HCT116 (cell line): ENCODE data around the gene OTULINL. TPM values are rescaled to one million over a fixed set of nuclear protein-coding genes. Genes with fewer than 3 reads are reported as not detected.

Experiments
- ATAC-seq: fragments of 200-7000 bp; cut with Tn5 transposase; 2 replicates; pipeline ENCODE4 v1.9.1; 2020; ENCODE audit warnings: mild to moderate bottlenecking, moderate library complexity
- BruUV-seq: library from RNA; stranded (reverse); fragments of 400-500 nt; replicated peaks from 2 replicates; lab custom pipeline; 2021; lab: Mats Ljungman, UMichigan
- CTCF ChIA-PET: fragments of 300-600 bp; sonication (Branson Sonifier 250); formaldehyde crosslinking; loops from one replicate; lab custom pipeline; 2021; ENCODE audit warnings: antibody characterized with exemption; lab: Charles Lee
- POLR2A ChIA-PET: fragments of 300-600, 350-600 bp; sonication (Branson Sonifier 250); formaldehyde crosslinking; loops from one replicate; lab custom pipeline; 2021; ENCODE audit warnings: antibody characterized with exemption; lab: Charles Lee
- RAD21 ChIA-PET, 2 experiments: fragments of 300-600 bp; sonication (Branson Sonifier 250); formaldehyde crosslinking; loops; one replicate each; lab custom pipeline; 2023; ENCODE audit warnings: low total read pairs in 2 of 2; ENCODE audit not compliant: uncharacterized antibody in 2 of 2, unreplicated experiment in 2 of 2, low non-redundant PET in 1 of 2; lab: Charles Lee
- DNase-seq: peaks from one replicate; pipeline ENCODE4 v3.0.0-alpha.2; 2010; ENCODE audit warnings: low read depth, low spot score
- H2AFZ ChIP-seq: fragments of 200-600 bp; shearing (Covaris generic), sonication (generic); 2 replicates; pipeline ENCODE4 v1.6.1; 2017; ENCODE audit warnings: low read depth, mixed run types, mixed read lengths, antibody characterized with exemption, low read length; ENCODE audit not compliant: poor library complexity, severe bottlenecking
- H3K27ac ChIP-seq: 2 replicates; pipeline ENCODE4 v1.5.1; 2012; ENCODE audit warnings: low read depth, low read length
- H3K27me3 ChIP-seq: fragments of 200-600 bp; sonication (generic); 2 replicates; pipeline ENCODE4 v1.6.1; 2016; ENCODE audit warnings: mixed run types, low read length, mixed read lengths; ENCODE audit not compliant: insufficient read depth
- H3K36me3 ChIP-seq, 2 experiments: fragments of 200-500 bp in 1 of 2; fragments of 200-600 bp in 1 of 2; sonication (Bioruptor generic) in 1 of 2; sonication (generic) in 1 of 2; 2 replicates each; pipeline versions ENCODE4 v1.5.1 to v1.6.1; 2014 to 2016; ENCODE audit warnings: low read length in 2 of 2, inconsistent platforms in 1 of 2, mixed read lengths in 1 of 2, mixed run types in 1 of 2; ENCODE audit not compliant: insufficient read depth in 2 of 2, control insufficient read depth in 1 of 2
- H3K4me1 ChIP-seq, 2 experiments: fragments of 200-600 bp in 1 of 2; sonication (generic) in 1 of 2; 2 replicates each; pipeline versions ENCODE4 v1.5.1 to v1.6.1; 2012 to 2017; ENCODE audit warnings: low read length in 2 of 2, inconsistent platforms in 1 of 2, mild to moderate bottlenecking in 1 of 2, mixed read lengths in 1 of 2, mixed run types in 1 of 2, moderate library complexity in 1 of 2; ENCODE audit not compliant: insufficient read depth in 2 of 2, control insufficient read depth in 1 of 2
- H3K4me2 ChIP-seq: fragments of 200-600 bp; sonication (generic); 2 replicates; pipeline ENCODE4 v1.6.1; 2017; ENCODE audit warnings: mixed run types, low read length, mixed read lengths
- H3K4me3 ChIP-seq, 2 experiments: fragments of 200-600 bp in 1 of 2; sonication (generic) in 1 of 2; replicated peaks in 1 of 2; 2 replicates each; pipeline ENCODE4 v1.5.1; 2011 to 2016; ENCODE audit warnings: low read length in 2 of 2, control low read depth in 1 of 2, low read depth in 1 of 2, mild to moderate bottlenecking in 1 of 2, mixed read lengths in 1 of 2, mixed run types in 1 of 2
- H3K79me2 ChIP-seq: fragments of 200-600 bp; sonication (generic); 2 replicates; pipeline ENCODE4 v1.6.1; 2017; ENCODE audit warnings: mild to moderate bottlenecking, mixed run types, low read length, moderate library complexity, mixed read lengths; ENCODE audit not compliant: insufficient read depth
- H3K9ac ChIP-seq: fragments of 200-600 bp; sonication (generic); 2 replicates; pipeline ENCODE4 v1.6.1; 2016; ENCODE audit warnings: low read length, mixed read lengths
- H3K9me2 ChIP-seq: fragments of 200-600 bp; sonication (generic), shearing (Covaris generic); 2 replicates; pipeline ENCODE4 v1.6.1; 2017; ENCODE audit warnings: mixed run types, mild to moderate bottlenecking, moderate library complexity; ENCODE audit not compliant: insufficient read depth
- H3K9me3 ChIP-seq, 2 experiments: fragments of 200-500 bp in 1 of 2; fragments of 200-600 bp in 1 of 2; sonication (Bioruptor generic) in 1 of 2; sonication (generic) in 1 of 2; 2 replicates each; pipeline ENCODE4 v1.6.1; 2014 to 2017; ENCODE audit warnings: low read length in 2 of 2, mixed read lengths in 2 of 2, inconsistent platforms in 1 of 2, low read depth in 1 of 2, mild to moderate bottlenecking in 1 of 2, mixed run types in 1 of 2, moderate library complexity in 1 of 2; ENCODE audit not compliant: control insufficient read depth in 1 of 2, insufficient read depth in 1 of 2
- H4K20me1 ChIP-seq: fragments of 200-600 bp; sonication (generic), shearing (Covaris generic); 2 replicates; pipeline ENCODE4 v1.6.1; 2017; ENCODE audit warnings: mixed run types, mild to moderate bottlenecking, moderate library complexity; ENCODE audit not compliant: insufficient read depth
- CBX3 ChIP-seq: IDR thresholded peaks from 2 replicates; pipeline ENCODE4 v1.6.1; 2012; ENCODE audit warnings: low read depth
- CEBPB ChIP-seq: IDR thresholded peaks from 2 replicates; pipeline ENCODE4 v1.6.1; 2012; ENCODE audit warnings: low read depth
- EGR1 ChIP-seq: IDR thresholded peaks from 2 replicates; pipeline ENCODE4 v1.6.1; 2012; ENCODE audit warnings: low read depth
- EZH2 ChIP-seq: fragments of 200-600 bp; sonication (generic); IDR thresholded peaks from 2 replicates; pipeline ENCODE4 v1.6.1; 2017; ENCODE audit warnings: antibody characterized with exemption, mixed run types
- FOSL1 ChIP-seq: IDR thresholded peaks from 2 replicates; pipeline ENCODE4 v1.6.1; 2012; ENCODE audit warnings: low read depth
- JUND ChIP-seq: IDR thresholded peaks from 2 replicates; pipeline ENCODE4 v1.6.1; 2012
- MAX ChIP-seq: IDR thresholded peaks from 2 replicates; pipeline ENCODE4 v1.6.1; 2012
- POLR2AphosphoS5 ChIP-seq: IDR thresholded peaks from 2 replicates; pipeline ENCODE4 v1.6.1; 2011; ENCODE audit warnings: mild to moderate bottlenecking, low read depth, low read length, moderate library complexity
- RAD21 ChIP-seq: IDR thresholded peaks from 2 replicates; pipeline ENCODE4 v1.6.1; 2012; ENCODE audit warnings: low read depth, mild to moderate bottlenecking
- SRF ChIP-seq: IDR thresholded peaks from 2 replicates; pipeline ENCODE4 v1.6.1; 2012; ENCODE audit warnings: low read depth
- TCF7L2 ChIP-seq: IDR thresholded peaks from 2 replicates; pipeline ENCODE4 v1.7.0; 2011; ENCODE audit warnings: borderline replicate concordance, inconsistent platforms; ENCODE audit not compliant: insufficient read depth, insufficient read length; ENCODE audit errors: extremely low read depth
- YY1 ChIP-seq: IDR thresholded peaks from 2 replicates; pipeline ENCODE4 v1.6.1; 2011; ENCODE audit warnings: low read length, low read depth, moderate library complexity, mild to moderate bottlenecking; ENCODE audit not compliant: insufficient replicate concordance; ENCODE audit errors: extremely low read depth
- ZNF274 ChIP-seq: fragments of 200-500 bp; sonication (Bioruptor generic); IDR thresholded peaks from 2 replicates; pipeline ENCODE4 v1.6.1; 2014; ENCODE audit warnings: mild to moderate bottlenecking, low read depth, low read length, inconsistent platforms
- intact Hi-C: fragments of 100-400 bp; cut with micrococcal nuclease; formaldehyde crosslinking; loops from 2 replicates; pipeline ENCODE4 v1.10.0; 2022
- total RNA-seq: library from RNA; stranded (reverse); gene quantifications from one replicate; pipeline ENCODE4 v1.2.1, GENCODE V29; 2021; ENCODE audit not compliant: unreplicated experiment
- TF ChIP-seq, protein P1 (sequence below): IDR thresholded peaks from 2 replicates; pipeline ENCODE4 v1.6.1; 2011; ENCODE audit warnings: mild to moderate bottlenecking, low read length, moderate library complexity; ENCODE audit not compliant: insufficient replicate concordance; ENCODE audit errors: extremely low read depth

Gene OTULINL
- total RNA-seq, 1 experiment from 2014 or later = 8.8 TPM

DNA sequence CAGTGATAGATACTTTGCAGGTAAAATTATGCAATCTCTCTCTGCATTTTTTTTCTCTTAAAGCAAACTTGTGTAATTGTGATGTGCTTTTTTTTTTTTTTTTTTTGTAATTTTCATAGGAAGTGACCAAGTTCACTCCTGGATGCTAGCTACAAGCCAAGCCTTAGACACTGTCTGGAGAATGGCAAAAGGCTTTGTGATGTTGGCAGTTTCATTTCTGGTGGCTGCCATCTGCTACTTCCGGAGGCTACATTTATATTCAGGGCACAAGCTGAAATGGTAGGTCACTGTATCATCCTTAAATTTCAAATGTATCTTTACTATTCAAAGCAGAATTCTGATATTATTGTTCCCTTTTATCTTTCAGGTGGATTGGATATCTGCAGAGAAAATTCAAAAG lies 19.3 kb downstream of the OTULINL start:
- ChIA-PET CTCF (no interaction called here), RAD21 (no interaction called here), POLR2A (no interaction called here)
- intact Hi-C loops = no loop called here
- Histone ChIP-seq H3K4me3 (no peak overlapping the region), H3K9me2 (no peaks in the 10 kb centered on the region), H4K20me1 (no peaks in the 10 kb centered on the region), H3K4me1 (no peaks in the 10 kb centered on the region), H2AFZ (no peak overlapping the region), H3K9ac (no peak overlapping the region), H3K27me3 (no peaks in the 10 kb centered on the region), H3K4me2 (no peak overlapping the region), H3K9me3 (no peaks in the 10 kb centered on the region), H3K27ac (no peak overlapping the region), H3K79me2 (no peaks in the 10 kb centered on the region), H3K36me3 (no peaks in the 10 kb centered on the region)
- ATAC-seq (no peak), DNase-seq (no peak)
- no peak for TF ChIP-seq ZNF274
- no peak for TF ChIP-seq CBX3
- TF ChIP-seq JUND = no peak
- no peak for TF ChIP-seq POLR2AphosphoS5
- no peak for TF ChIP-seq RAD21
- TF ChIP-seq SRF = no peak
- no peak for TF ChIP-seq EGR1
- TF ChIP-seq EZH2 = no peak
- TF ChIP-seq, protein P1, sequence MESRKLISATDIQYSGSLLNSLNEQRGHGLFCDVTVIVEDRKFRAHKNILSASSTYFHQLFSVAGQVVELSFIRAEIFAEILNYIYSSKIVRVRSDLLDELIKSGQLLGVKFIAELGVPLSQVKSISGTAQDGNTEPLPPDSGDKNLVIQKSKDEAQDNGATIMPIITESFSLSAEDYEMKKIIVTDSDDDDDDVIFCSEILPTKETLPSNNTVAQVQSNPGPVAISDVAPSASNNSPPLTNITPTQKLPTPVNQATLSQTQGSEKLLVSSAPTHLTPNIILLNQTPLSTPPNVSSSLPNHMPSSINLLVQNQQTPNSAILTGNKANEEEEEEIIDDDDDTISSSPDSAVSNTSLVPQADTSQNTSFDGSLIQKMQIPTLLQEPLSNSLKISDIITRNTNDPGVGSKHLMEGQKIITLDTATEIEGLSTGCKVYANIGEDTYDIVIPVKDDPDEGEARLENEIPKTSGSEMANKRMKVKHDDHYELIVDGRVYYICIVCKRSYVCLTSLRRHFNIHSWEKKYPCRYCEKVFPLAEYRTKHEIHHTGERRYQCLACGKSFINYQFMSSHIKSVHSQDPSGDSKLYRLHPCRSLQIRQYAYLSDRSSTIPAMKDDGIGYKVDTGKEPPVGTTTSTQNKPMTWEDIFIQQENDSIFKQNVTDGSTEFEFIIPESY = no peak
- TF ChIP-seq TCF7L2 = no peak
- TF ChIP-seq MAX = no peak
- TF ChIP-seq YY1 = no peak
- no peak for TF ChIP-seq CEBPB
- no peak for TF ChIP-seq FOSL1
- no TSS peak for BruUV-seq
